Epidermal melanocyte (primary cell): ENCODE measurements around the gene PANX3.

ENCODE experiments used
- DNase-seq: peaks from one replicate; pipeline ENCODE4 v3.0.0; 2011; ENCODE audit warnings: low spot score; ENCODE audit not compliant: insufficient read length

PANX3 gene

DNA sequence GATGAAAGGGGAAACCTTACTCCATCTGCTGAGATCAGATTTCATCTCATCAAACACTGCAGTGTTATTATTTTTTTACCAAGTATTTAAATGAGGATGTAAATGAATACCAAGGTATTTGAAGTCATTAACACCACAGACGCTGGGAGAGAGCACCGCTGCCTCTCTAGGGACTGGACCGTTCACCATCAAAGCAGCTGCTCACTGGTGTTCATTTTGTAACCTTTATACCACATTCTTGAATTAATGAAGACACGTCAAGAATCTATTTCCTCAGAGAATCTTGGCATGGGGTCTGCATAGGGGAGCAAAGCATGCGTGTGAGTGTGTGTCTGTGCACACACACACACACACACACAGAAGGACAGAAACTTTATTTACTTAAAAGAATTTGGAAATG is 46.7 kb downstream of the PANX3 start:
- no peak for DNase-seq

DNA sequence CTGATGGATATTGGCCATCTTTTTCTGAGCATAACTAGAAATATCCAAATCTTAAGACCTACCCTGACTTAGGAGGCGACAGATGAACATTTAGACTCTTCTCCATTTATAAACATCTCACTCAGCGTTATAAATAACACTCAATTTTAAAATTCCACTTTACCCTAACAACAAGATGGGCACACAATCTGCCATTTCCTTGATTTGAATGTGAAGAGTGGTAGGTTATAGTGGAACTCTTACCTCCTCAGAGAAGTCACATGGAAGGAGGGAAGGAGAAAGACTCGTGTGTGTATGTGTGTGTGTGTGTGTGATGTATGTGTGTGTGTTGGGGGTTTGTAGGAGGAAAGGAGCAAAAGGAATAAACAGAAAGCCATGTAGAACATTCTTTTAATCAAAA is 47.3 kb downstream of the PANX3 start:
- no peak for DNase-seq

DNA sequence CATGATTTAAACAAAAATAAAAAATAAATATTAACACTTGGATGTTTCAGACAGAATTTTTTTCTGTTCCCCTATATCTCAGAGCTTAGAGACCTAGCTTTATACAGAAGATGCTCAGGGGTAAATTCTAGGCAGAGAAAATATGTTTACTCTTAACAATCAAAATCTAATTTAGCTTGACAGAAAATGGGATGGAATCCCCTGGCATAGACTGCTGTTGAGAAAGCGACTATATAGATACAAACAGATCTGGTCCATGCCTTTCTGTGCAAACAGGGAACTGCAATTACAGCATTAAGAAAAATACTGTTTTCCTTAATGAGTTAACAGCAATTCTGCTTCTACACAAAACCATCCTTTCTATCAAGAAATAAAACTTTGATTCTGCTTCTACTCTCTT is 47.8 kb downstream of the PANX3 start:
- no peak for DNase-seq

DNA sequence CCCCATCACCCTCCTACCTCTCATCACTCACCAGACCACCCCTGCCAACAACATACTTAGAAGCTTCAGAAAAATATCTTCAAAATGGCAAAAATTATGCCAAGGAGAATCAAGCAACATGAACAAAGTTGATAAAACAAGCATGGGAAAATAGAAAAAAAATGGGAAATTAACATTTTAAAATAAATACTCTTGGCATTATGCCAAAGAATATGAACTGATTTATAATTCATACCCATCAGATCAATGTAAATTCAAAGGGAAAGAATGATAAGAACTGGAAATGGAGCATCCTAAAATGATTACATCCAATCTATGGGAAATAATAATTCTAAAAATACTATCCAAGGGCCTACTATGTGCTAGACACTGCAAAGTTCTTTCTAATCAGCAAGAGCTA is 50.3 kb downstream of the PANX3 start:
- no peak for DNase-seq

GRCh38 chr11:124662106-124662505 is 50.9 kb downstream of the PANX3 start:
- no peak for DNase-seq

GRCh38 chr11:124663861-124664260 is 52.6 kb downstream of the PANX3 start:
- DNase-seq, result no peak

DNA sequence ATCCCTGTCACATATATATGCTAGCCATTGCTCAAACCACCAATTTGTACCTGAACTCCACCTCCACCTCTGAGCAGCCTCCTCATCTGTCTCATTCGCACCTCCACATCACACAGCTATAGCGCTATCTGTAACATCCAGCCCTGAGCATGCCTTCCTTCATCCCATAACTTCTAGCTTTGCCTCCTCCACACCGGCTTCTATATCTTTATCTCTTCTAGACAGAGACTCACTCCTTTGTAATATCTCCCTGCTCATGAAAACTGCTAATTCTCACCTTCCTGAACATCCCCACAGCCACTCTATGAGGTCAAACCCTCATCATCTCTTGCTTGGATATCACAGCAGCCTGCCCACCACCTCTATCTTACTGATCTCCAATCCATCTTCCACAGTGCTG is 56.4 kb downstream of the PANX3 start:
- DNase-seq, result no peak

DNA sequence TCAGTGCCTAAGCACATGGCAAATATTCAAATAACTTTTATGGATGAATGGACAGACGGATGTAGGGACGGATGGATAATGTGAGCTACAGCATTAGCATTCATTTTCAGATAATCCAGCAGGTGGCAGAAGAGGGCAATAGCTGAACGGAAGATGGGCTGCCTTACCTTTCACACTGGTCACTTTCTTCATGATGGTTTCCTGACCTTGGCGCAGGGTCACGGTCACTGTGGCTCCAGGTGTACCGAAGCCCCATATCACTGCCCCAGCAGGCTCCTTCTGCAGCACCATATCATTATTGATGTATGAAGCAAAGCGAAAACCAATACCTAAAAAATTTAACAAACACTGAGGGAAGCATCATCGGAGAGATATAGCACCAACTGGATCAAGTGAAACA is 58.0 kb downstream of the PANX3 start:
- peak; percentile 59 for DNase-seq
